ENCODE measurements around the gene ITGAL.

ITGAL gene

DNA sequence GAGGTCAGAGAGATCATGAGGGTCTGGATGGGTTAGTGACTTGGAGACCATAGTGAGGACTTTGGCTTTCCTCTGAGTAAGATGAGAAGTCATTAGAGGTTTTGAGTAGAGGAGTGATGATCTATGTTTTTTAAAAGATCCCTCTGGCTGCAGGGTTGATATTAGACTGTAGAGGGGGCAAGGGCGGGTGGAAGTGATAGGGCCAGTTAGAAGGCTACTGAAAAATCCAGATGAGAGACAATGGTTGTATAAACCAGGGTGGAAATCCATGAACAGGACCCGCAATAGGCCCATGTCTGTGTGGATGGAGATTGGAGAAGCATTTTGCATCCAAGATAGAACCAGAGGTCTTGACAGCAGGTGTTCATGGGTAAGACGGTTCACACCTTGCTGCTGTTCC lies 9.8 kb downstream of the ITGAL start:
- no peak overlapping the region for H3K27ac Mint-ChIP-seq
- H3K27me3 Mint-ChIP-seq (ENCODE audit: low read depth) = peaks cover 12% of the 10 kb centered on the region
- H3K36me3 Mint-ChIP-seq (ENCODE audit: low read depth) = no peaks in the 10 kb centered on the region
- no peaks in the 10 kb centered on the region for H3K4me1 Mint-ChIP-seq
- H3K4me3 Mint-ChIP-seq = no peak overlapping the region
- TF ChIP-seq, protein P1, sequence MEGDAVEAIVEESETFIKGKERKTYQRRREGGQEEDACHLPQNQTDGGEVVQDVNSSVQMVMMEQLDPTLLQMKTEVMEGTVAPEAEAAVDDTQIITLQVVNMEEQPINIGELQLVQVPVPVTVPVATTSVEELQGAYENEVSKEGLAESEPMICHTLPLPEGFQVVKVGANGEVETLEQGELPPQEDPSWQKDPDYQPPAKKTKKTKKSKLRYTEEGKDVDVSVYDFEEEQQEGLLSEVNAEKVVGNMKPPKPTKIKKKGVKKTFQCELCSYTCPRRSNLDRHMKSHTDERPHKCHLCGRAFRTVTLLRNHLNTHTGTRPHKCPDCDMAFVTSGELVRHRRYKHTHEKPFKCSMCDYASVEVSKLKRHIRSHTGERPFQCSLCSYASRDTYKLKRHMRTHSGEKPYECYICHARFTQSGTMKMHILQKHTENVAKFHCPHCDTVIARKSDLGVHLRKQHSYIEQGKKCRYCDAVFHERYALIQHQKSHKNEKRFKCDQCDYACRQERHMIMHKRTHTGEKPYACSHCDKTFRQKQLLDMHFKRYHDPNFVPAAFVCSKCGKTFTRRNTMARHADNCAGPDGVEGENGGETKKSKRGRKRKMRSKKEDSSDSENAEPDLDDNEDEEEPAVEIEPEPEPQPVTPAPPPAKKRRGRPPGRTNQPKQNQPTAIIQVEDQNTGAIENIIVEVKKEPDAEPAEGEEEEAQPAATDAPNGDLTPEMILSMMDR (IDR thresholded peaks at IDR 0.05; ENCODE audit: unreplicated experiment in 3 of 3) = no peak
- no peaks in the 10 kb centered on the region for H3K9me3 Mint-ChIP-seq

DNA sequence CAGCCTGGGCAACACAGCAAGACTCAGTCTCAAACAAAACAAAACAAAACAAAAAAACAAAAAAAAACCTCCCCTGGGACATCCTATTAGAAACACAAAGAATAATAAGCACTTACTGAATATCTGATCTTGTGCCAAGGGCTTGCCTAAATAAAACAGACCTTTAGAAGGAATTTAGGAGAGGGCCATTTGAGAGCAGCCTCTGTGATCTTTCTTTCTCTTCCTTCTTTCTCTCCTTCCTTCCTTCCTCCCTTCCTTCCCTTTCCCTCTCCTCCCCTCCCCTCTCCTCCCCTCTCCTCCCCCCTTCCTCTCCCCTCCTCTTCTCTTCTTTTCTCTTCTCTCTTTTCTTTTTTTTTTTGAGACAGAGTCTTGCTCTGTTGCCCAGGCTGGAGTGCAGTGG lies 12.3 kb downstream of the ITGAL start:
- Mint-ChIP-seq H3K4me3 (no peak overlapping the region), H3K27ac (no peak overlapping the region), H3K36me3 (ENCODE audit: low read depth) (no peaks in the 10 kb centered on the region), H3K4me1 (no peaks in the 10 kb centered on the region), H3K9me3 (no peaks in the 10 kb centered on the region), H3K27me3 (ENCODE audit: low read depth) (peaks cover 12% of the 10 kb centered on the region)
- TF ChIP-seq, protein P1 (IDR thresholded peaks at IDR 0.05; ENCODE audit: unreplicated experiment in 3 of 3) = no peak

DNA sequence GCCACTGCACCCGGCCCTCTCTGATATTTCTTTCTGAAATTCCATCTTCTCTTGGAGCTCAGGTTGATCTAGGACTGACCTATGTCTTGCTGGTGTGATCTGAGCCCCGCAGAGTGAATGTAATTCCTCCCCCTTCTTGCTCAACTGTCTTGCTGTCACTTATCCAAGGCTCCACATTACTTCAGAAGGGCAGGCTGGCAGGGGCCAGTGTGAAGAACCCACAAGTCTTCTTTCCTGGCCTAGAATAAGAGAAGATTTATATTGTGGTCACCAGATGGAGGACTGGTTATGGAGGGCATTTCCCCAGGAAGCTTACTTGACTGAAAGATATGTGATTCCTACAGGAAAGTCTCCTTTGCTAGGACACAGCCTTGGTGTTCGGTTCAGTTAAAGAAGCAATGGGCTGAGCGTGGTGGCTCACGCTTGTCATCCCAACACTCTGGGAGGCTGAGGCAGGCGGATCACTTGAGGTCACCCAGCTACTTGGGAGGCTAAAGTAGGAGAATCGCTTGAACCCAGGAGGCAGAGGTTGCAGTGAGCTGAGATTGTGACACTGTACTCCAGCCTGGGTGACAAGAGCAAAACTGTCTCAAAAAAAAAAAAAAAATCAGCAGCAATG lies 13.4 kb downstream of the ITGAL start:
- Mint-ChIP-seq H3K27me3 (ENCODE audit: low read depth) (peaks cover 9% of the 10 kb centered on the region), H3K36me3 (ENCODE audit: low read depth) (no peaks in the 10 kb centered on the region), H3K9me3 (no peaks in the 10 kb centered on the region), H3K4me1 (no peaks in the 10 kb centered on the region), H3K27ac (no peak overlapping the region), H3K4me3 (no peak overlapping the region)
- TF ChIP-seq, protein P1 (IDR thresholded peaks at IDR 0.05; ENCODE audit: unreplicated experiment in 3 of 3) = no peak

DNA sequence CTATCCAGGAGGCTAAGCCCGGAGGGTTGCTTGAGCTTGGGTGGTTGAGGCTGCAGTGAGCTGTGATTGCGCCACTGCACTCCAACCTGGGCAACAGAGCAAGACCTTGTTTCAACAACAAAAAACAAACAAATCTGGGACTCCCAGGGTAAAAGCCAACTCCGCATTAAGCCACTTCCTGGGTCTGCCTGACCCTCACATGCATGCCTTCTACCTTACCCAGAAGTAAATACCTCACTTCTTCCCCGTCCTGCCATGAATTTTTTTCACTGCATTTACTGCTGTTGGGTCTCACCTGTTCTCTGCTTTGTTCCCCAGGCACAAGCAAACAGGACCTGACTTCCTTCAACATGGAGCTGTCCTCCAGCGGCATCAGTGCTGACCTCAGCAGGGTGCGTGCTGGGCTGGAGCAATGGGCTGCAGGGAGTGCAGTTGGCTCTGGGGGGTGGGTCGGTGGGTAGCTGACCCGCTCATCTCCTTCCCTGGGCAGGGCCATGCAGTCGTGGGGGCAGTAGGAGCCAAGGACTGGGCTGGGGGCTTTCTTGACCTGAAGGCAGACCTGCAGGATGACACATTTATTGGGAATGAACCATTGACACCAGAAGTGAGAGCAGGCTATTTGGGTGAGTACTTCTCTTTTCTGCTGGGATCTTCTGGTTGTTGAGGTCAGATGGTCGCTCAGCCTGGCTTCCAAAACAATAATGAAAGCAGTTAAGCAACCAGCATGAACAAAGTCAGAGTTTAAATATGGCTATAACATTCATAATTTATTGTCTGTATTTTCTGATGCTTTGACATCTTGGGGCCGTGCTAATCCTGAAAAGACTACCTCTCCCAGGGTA lies 16.4 kb downstream of the ITGAL start:
- Mint-ChIP-seq H3K4me1 (no peaks in the 10 kb centered on the region), H3K36me3 (ENCODE audit: low read depth) (no peaks in the 10 kb centered on the region), H3K4me3 (no peak overlapping the region), H3K9me3 (no peaks in the 10 kb centered on the region), H3K27me3 (ENCODE audit: low read depth) (peaks cover 7% of the 10 kb centered on the region), H3K27ac (no peak overlapping the region)
- TF ChIP-seq, protein P1 (IDR thresholded peaks at IDR 0.05; ENCODE audit: unreplicated experiment in 3 of 3) = no peak

DNA sequence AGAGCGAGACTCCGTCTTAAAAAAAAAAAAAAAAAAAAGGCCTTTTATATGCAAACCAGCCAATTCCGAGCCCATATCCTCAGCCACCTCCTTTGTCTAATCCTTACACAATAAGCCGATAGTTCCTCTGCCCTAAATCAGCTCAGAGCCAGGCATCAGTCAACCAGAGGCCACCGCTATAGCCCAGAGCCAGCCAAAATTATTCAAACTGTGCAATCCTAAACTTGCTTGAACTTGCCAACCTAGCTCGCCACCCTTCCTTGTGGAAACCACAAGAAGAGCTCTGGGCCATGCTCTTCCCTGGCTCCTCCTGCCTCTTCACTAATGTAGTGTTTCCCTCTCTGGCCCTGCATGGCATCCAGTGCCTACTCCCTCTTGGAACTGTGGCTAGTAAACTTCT lies 17.7 kb downstream of the ITGAL start:
- H3K27me3 Mint-ChIP-seq (ENCODE audit: low read depth) = peaks cover 10% of the 10 kb centered on the region
- no peaks in the 10 kb centered on the region for H3K4me1 Mint-ChIP-seq
- no peaks in the 10 kb centered on the region for H3K9me3 Mint-ChIP-seq
- TF ChIP-seq, protein P1 (IDR thresholded peaks at IDR 0.05; ENCODE audit: unreplicated experiment in 3 of 3) = no peak
- H3K4me3 Mint-ChIP-seq = no peak overlapping the region
- H3K36me3 Mint-ChIP-seq (ENCODE audit: low read depth) = no peaks in the 10 kb centered on the region
- no peak overlapping the region for H3K27ac Mint-ChIP-seq

All from nephron (organoid).